ENCODE data around the gene VPS37B. TPM values are rescaled to one million over a fixed set of nuclear protein-coding genes. Genes with fewer than 3 reads are reported as not detected.

Gene VPS37B
- total RNA-seq, 3 donors from 2014 or later: 11.9 to 20.3 (median 18.4) TPM

DNA sequence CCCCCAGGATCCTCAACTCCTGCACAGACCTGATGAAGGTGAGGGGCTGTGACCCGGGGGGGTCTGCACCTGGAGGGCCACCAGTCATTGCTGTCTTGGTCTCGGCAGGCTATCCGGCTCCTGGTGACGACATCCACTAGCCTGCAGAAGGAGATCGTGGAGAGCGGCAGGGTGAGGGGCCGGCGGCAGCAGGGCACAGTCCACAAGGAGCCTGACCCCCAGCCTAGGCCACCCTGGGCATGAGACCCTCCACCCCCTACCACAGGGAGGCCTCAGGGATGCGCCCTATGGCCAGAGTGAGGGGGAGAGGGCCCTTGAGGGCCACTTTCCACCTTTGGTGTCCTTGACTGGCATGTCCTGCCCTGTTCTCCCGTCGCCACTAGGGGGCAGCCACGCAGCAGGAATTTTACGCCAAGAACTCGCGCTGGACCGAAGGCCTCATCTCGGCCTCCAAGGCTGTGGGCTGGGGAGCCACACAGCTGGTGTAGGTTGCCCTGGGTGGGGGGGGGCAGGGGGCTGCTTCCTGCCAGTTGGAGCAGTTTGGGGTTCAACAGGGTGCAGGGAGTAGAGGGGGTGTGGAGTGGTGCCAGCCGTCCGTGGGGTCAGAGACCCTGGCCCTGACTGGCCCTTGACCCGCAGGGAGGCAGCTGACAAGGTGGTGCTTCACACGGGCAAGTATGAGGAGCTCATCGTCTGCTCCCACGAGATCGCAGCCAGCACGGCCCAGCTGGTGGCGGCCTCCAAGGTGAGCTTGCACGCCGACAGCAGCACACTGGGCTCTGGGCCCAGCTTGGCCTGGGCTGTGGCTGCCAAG is 35.7 kb downstream of the VPS37B start:
- H3K4me1 Mint-ChIP-seq (ENCODE audit: low read depth): no peaks in the 10 kb centered on the region
- ATAC-seq: peak; percentile 75 to 79
- H3K4me3 Mint-ChIP-seq: no peak overlapping the region
- H3K36me3 Mint-ChIP-seq (ENCODE audit: insufficient read depth): peaks cover 10% of the 10 kb centered on the region
- no peaks in the 10 kb centered on the region for H3K27me3 Mint-ChIP-seq (ENCODE audit: low read depth)
- peak; percentile 82 for DNase-seq
- no peaks in the 10 kb centered on the region for H3K9me3 Mint-ChIP-seq

GRCh38 chr12:122859303-122860039 is 36.5 kb downstream of the VPS37B start:
- Mint-ChIP-seq H3K4me1 (ENCODE audit: low read depth) (no peaks in the 10 kb centered on the region), H3K27me3 (ENCODE audit: low read depth) (no peaks in the 10 kb centered on the region), H3K4me3 (no peak overlapping the region), H3K36me3 (ENCODE audit: insufficient read depth) (peaks cover 4% of the 10 kb centered on the region), H3K9me3 (no peaks in the 10 kb centered on the region)
- no peak for ATAC-seq
- DNase-seq: no peak

- peaks cover 2% of the 10 kb centered on the region for H3K36me3 Mint-ChIP-seq (ENCODE audit: insufficient read depth)
- H3K4me3 Mint-ChIP-seq: no peak overlapping the region
- DNase-seq (no peak), ATAC-seq (no peak)
- no peaks in the 10 kb centered on the region for H3K27me3 Mint-ChIP-seq (ENCODE audit: low read depth)
- H3K4me1 Mint-ChIP-seq (ENCODE audit: low read depth): no peaks in the 10 kb centered on the region
- H3K9me3 Mint-ChIP-seq: no peaks in the 10 kb centered on the region
Observed at GRCh38 chr12:122858591-122859302, 37.2 kb downstream of the VPS37B start.

DNA sequence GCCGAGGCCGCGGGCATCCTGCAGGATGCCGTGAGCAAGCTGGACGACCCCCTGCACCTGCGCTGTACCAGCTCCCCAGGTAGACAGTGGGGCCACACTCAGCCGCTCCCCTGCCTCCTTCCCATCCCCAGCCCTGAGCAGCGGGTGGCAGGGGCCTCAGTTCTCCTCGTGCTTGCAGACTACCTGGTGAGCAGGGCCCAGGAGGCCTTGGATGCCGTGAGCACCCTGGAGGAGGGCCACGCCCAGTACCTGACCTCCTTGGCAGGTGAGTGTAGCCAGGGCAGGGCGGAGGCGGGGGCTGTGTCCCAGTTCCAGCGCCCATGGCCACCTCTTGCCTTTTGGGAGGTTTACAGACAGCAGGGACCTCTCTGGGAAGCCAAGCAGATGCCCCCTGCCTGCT is 37.8 kb downstream of the VPS37B start:
- ATAC-seq (no peak), DNase-seq (no peak)
- Mint-ChIP-seq H3K4me3 (no peak overlapping the region), H3K9me3 (no peaks in the 10 kb centered on the region), H3K36me3 (ENCODE audit: insufficient read depth) (peaks cover 2% of the 10 kb centered on the region), H3K4me1 (ENCODE audit: low read depth) (no peaks in the 10 kb centered on the region), H3K27me3 (ENCODE audit: low read depth) (no peaks in the 10 kb centered on the region)

DNA sequence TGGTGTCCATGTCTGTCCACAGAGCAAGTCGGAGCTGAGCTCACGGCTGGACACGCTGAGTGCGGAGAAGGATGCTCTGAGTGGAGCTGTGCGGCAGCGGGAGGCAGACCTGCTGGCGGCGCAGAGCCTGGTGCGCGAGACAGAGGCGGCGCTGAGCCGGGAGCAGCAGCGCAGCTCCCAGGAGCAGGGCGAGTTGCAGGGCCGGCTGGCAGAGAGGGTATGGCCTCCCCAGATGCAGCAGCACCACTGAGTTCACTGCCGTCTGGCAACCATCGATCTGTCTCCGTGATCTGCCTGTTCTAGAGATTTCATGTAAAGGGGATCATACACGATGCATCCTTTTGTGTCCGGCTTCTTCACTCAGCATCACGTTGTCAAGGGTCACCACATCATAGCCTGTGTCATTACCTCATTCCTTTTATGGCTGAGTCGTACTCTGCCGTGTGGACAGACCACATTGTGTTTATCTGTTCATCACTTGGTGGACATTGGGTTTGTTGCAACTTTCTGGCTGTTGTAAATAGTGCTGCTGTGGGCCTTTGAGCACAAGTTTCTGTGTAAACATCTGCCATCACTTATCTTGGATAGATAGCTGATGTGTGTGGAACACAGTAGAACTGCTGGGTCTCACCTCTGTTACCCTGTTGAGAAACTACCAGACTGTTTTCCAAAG is 38.8 kb downstream of the VPS37B start:
- ATAC-seq (no peak), DNase-seq (no peak)
- H3K4me1 Mint-ChIP-seq (ENCODE audit: low read depth): no peaks in the 10 kb centered on the region
- no peaks in the 10 kb centered on the region for H3K27me3 Mint-ChIP-seq (ENCODE audit: low read depth)
- H3K4me3 Mint-ChIP-seq: no peak overlapping the region
- no peaks in the 10 kb centered on the region for H3K9me3 Mint-ChIP-seq
- peaks cover 6% of the 10 kb centered on the region for H3K36me3 Mint-ChIP-seq (ENCODE audit: insufficient read depth)

DNA sequence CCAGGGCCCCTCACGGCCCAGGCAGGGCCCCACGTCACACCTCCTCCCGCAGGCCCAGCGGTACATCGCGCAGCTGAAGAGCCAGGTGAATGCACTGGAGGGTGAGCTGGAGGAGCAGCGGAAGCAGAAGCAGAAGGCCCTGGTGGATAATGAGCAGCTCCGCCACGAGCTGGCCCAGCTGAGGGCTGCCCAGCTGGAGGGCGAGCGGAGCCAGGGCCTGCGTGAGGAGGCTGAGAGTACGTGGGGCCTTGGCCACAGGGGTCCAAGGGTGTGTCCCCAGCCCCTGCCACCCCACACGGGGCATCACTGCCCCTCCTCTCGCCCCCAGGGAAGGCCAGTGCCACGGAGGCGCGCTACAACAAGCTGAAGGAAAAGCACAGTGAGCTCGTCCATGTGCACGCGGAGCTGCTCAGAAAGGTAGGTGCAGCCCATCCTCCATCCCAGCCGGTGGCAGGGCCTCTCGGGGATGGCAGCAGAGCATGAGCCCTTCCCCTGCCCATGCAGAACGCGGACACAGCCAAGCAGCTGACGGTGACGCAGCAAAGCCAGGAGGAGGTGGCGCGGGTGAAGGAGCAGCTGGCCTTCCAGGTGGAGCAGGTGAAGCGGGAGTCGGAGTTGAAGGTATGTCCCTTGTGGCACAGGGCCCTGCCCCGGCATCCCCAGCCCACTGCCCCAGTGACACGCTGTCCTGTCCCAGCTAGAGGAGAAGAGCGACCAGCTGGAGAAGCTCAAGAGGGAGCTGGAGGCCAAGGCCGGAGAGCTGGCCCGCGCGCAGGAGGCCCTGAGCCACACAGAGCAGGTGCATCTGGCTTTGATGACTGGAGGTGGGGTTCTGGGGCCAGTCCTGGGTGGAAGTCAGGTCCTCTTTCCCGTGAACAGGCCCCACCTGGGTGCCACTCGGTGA is 39.7 kb downstream of the VPS37B start:
- H3K9me3 Mint-ChIP-seq: no peaks in the 10 kb centered on the region
- H3K4me3 Mint-ChIP-seq: no peak overlapping the region
- H3K4me1 Mint-ChIP-seq (ENCODE audit: low read depth): no peaks in the 10 kb centered on the region
- no peaks in the 10 kb centered on the region for H3K27me3 Mint-ChIP-seq (ENCODE audit: low read depth)
- ATAC-seq: no peak
- no peak for DNase-seq
- H3K36me3 Mint-ChIP-seq (ENCODE audit: insufficient read depth): peaks cover 6% of the 10 kb centered on the region

- Mint-ChIP-seq H3K4me3 (no peak overlapping the region), H3K4me1 (ENCODE audit: low read depth) (no peaks in the 10 kb centered on the region)
- no peak for DNase-seq
Observed at GRCh38 chr12:122855071-122855829, 40.7 kb downstream of the VPS37B start.

DNA sequence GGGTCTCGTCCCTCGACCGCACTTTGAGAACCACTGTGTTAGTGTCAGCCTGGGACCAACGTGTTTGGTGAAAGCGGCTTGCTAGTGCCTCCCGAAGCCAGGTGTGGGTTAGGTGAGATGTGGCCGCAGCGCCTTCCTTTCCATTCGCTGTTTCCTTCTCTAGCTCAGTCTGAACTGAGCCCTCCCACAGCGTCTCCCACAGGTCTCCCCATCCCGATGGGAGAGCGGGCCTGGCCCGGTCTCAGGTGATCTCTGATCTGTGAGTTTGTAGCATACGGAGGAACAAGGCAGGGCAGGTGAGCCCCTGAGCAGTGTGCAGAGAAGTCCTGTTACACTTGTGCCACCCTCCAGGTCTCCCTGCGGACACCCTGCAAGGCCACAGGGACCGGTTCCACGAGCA is 41.4 kb downstream of the VPS37B start:
- no peak for ATAC-seq
- peaks cover 9% of the 10 kb centered on the region for H3K36me3 Mint-ChIP-seq (ENCODE audit: insufficient read depth)
- DNase-seq: no peak
- no peaks in the 10 kb centered on the region for H3K9me3 Mint-ChIP-seq
- H3K4me1 Mint-ChIP-seq (ENCODE audit: low read depth): no peaks in the 10 kb centered on the region
- no peaks in the 10 kb centered on the region for H3K27me3 Mint-ChIP-seq (ENCODE audit: low read depth)
- H3K4me3 Mint-ChIP-seq: no peak overlapping the region

More at GRCh38 chr12:122855071-122855829, 40.7 kb downstream of the VPS37B start:
- Mint-ChIP-seq H3K9me3 (no peaks in the 10 kb centered on the region), H3K27me3 (ENCODE audit: low read depth) (no peaks in the 10 kb centered on the region), H3K36me3 (ENCODE audit: insufficient read depth) (peaks cover 6% of the 10 kb centered on the region)
- ATAC-seq: no peak

DNA sequence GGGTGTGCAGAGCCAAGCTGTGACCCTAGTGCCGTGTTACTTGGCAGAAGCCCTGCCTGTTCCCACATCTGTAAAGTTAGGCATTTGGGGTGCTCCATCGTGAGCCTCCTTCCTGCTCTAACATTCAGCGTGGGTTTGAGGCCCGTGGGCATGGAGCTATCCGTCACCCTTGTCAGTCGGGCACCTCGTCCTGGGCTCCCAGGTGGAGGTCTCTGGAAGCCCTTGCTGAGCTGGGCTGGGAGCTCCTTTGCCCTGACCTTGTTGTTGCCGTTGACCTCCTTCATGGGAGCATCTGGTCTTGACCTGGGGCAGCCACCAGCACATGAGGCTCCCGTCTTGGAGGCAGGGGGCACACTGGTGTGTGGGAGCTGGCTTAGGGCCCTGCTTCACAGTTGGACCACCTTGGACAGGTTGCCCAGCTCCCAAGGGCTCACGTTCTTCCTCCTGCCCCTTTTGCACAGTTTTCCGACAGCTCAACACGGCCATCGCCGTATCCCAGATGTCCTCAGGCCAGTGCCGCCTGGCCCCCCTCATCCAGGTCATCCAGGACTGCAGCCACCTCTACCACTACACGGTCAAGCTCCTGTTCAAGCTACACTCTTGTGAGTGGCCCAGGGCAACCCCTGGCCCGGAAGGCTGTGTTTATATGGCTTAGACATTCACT is 42.2 kb downstream of the VPS37B start:
- DNase-seq: no peak
- ATAC-seq: no peak
- no peaks in the 10 kb centered on the region for H3K9me3 Mint-ChIP-seq
- peaks cover 11% of the 10 kb centered on the region for H3K36me3 Mint-ChIP-seq (ENCODE audit: insufficient read depth)
- no peaks in the 10 kb centered on the region for H3K4me1 Mint-ChIP-seq (ENCODE audit: low read depth)
- no peaks in the 10 kb centered on the region for H3K27me3 Mint-ChIP-seq (ENCODE audit: low read depth)
- no peak overlapping the region for H3K4me3 Mint-ChIP-seq

- no peak overlapping the region for H3K4me3 Mint-ChIP-seq
- peaks cover 13% of the 10 kb centered on the region for H3K36me3 Mint-ChIP-seq (ENCODE audit: insufficient read depth)
- ATAC-seq (no peak), DNase-seq (no peak)
- no peaks in the 10 kb centered on the region for H3K27me3 Mint-ChIP-seq (ENCODE audit: low read depth)
- no peaks in the 10 kb centered on the region for H3K4me1 Mint-ChIP-seq (ENCODE audit: low read depth)
- H3K9me3 Mint-ChIP-seq: no peaks in the 10 kb centered on the region
Observed at GRCh38 chr12:122852336-122853275, 43.3 kb downstream of the VPS37B start.

- Mint-ChIP-seq H3K4me1 (ENCODE audit: low read depth) (no peaks in the 10 kb centered on the region), H3K36me3 (ENCODE audit: insufficient read depth) (peaks cover 11% of the 10 kb centered on the region), H3K4me3 (no peak overlapping the region), H3K27me3 (ENCODE audit: low read depth) (no peaks in the 10 kb centered on the region), H3K9me3 (no peaks in the 10 kb centered on the region)
- ATAC-seq (no peak), DNase-seq (no peak)
Observed at GRCh38 chr12:122851820-122852219, 44.1 kb downstream of the VPS37B start.

Measured in activated T-cell treated with anti-CD3 and anti-CD28 coated beads, Interleukin-2, amount 50 U/mL, for 4 hours (primary cell).